LoVo (cell line): ENCODE results near the gene STAC.
"Not testable (repeated sequence)": the region's sequence is repeated elsewhere in the genome, so short reads cannot be mapped to it uniquely, and the experiment has no call there.

Experiments
- DNase-seq: peaks from one replicate; pipeline ENCODE4 v3.0.0-alpha.2; 2016; ENCODE audit warnings: low spot score

Gene STAC

GRCh38 chr3:36480911-36481648, 100.8 kb downstream of the STAC start:
- DNase-seq, result no peak

- DNase-seq, result no peak
Measured at GRCh38 chr3:36482256-36482655, 102.0 kb downstream of the STAC start.

GRCh38 chr3:36482880-36483279, 102.6 kb downstream of the STAC start:
- DNase-seq, result no peak

GRCh38 chr3:36483709-36484108, 103.4 kb downstream of the STAC start:
- DNase-seq, result no peak

- no peak for DNase-seq
Measured at GRCh38 chr3:36484386-36484785, 104.1 kb downstream of the STAC start.

GRCh38 chr3:36486009-36486795, 105.9 kb downstream of the STAC start:
- no peak for DNase-seq

GRCh38 chr3:36487616-36488015, 107.3 kb downstream of the STAC start:
- no peak for DNase-seq

GRCh38 chr3:36488077-36488789, 107.9 kb downstream of the STAC start:
- DNase-seq, result no peak

- no peak for DNase-seq
Measured at GRCh38 chr3:36489101-36489500, 108.8 kb downstream of the STAC start.

GRCh38 chr3:36489679-36490425, 109.5 kb downstream of the STAC start:
- DNase-seq, result no peak

- DNase-seq, result no peak
Measured at GRCh38 chr3:36493051-36493450, 112.7 kb downstream of the STAC start.

- DNase-seq, result no peak
Measured at GRCh38 chr3:36494461-36495109, 114.3 kb downstream of the STAC start.

- DNase-seq, result no peak
Measured at GRCh38 chr3:36496684-36497633, 116.7 kb downstream of the STAC start.

- not testable (repeated sequence) for DNase-seq
Measured at GRCh38 chr3:36500053-36500452, 119.7 kb downstream of the STAC start.

- no peak for DNase-seq
Measured at GRCh38 chr3:36501616-36502015, 121.3 kb downstream of the STAC start.

- no peak for DNase-seq
Measured at GRCh38 chr3:36505393-36505792, 125.1 kb downstream of the STAC start.

- DNase-seq, result no peak
Measured at GRCh38 chr3:36511791-36512486, 131.6 kb downstream of the STAC start.

- no peak for DNase-seq
Measured at GRCh38 chr3:36512555-36512954, 132.3 kb downstream of the STAC start.

- DNase-seq, result no peak
Measured at GRCh38 chr3:36514171-36514570, 133.9 kb downstream of the STAC start.

GRCh38 chr3:36519682-36520081, 139.4 kb downstream of the STAC start:
- no peak for DNase-seq
